ENCODE results near the gene LGALS8.
A peak's percentile ranks its signal among the peaks of the same experiment; 100 is the strongest.
"Not testable (repeated sequence)": the region's sequence is repeated elsewhere in the genome, so short reads cannot be mapped to it uniquely, and the experiment has no call there.

Gene LGALS8

GRCh38 chr1:236523704-236524141, at the start of gene LGALS8:
Gene LGALS8 (plus strand): TSS chr1:236523982. CDS start chr1:236526071, 2,089 bp downstream.
- Histone ChIP-seq H3K27me3 (ENCODE audit: low read depth, low read length) (no peaks in the 10 kb centered on the region), H3K9me3 (ENCODE audit: control insufficient read depth in 1 of 2, low read length in 2 of 2) (no peaks in the 10 kb centered on the region), H3K36me3 (ENCODE audit: control insufficient read depth in 1 of 2, insufficient read depth in 2 of 2, low read length in 2 of 2) (peaks cover 13 to 15% of the 10 kb centered on the region in 2 donors), H3K27ac (ENCODE audit: low read length) (peak within 1 kb of the TSS; percentile 88), H3K4me1 (ENCODE audit: control insufficient read depth in 1 of 2, insufficient read depth in 2 of 2, low read length in 2 of 2) (peaks cover 0 to 3% of the 10 kb centered on the region in 2 donors), H3K4me3 (ENCODE audit: low read depth in 1 of 2, low read length in 2 of 2) (peak within 1 kb of the TSS; percentile 90 to 98)

- Histone ChIP-seq H3K27me3 (ENCODE audit: low read depth, low read length) (no peaks in the 10 kb centered on the region), H3K4me1 (ENCODE audit: control insufficient read depth in 1 of 2, insufficient read depth in 2 of 2, low read length in 2 of 2) (no peaks in the 10 kb centered on the region), H3K27ac (ENCODE audit: low read length) (no peak overlapping the region), H3K9me3 (ENCODE audit: control insufficient read depth in 1 of 2, low read length in 2 of 2) (no peaks in the 10 kb centered on the region), H3K36me3 (ENCODE audit: control insufficient read depth in 1 of 2, insufficient read depth in 2 of 2, low read length in 2 of 2) (no peaks in the 10 kb centered on the region), H3K4me3 (ENCODE audit: low read depth in 1 of 2, low read length in 2 of 2) (no peak overlapping the region)
These were observed 47.8 kb upstream of the LGALS8 start for GRCh38 chr1:236476019-236476418.

- Histone ChIP-seq H3K27me3 (ENCODE audit: low read depth, low read length) (no peaks in the 10 kb centered on the region), H3K9me3 (ENCODE audit: control insufficient read depth in 1 of 2, low read length in 2 of 2) (no peaks in the 10 kb centered on the region), H3K4me1 (ENCODE audit: control insufficient read depth in 1 of 2, insufficient read depth in 2 of 2, low read length in 2 of 2) (no peaks in the 10 kb centered on the region), H3K27ac (ENCODE audit: low read length) (no peak overlapping the region), H3K36me3 (ENCODE audit: control insufficient read depth in 1 of 2, insufficient read depth in 2 of 2, low read length in 2 of 2) (no peaks in the 10 kb centered on the region), H3K4me3 (ENCODE audit: low read depth in 1 of 2, low read length in 2 of 2) (no peak overlapping the region)
These were observed 42.9 kb upstream of the LGALS8 start for GRCh38 chr1:236480758-236481436.

GRCh38 chr1:236484310-236484971, 39.3 kb upstream of the LGALS8 start:
- Histone ChIP-seq H3K27ac (ENCODE audit: low read length) (no peak overlapping the region), H3K36me3 (ENCODE audit: control insufficient read depth in 1 of 2, insufficient read depth in 2 of 2, low read length in 2 of 2) (no peaks in the 10 kb centered on the region), H3K4me1 (ENCODE audit: control insufficient read depth in 1 of 2, insufficient read depth in 2 of 2, low read length in 2 of 2) (no peaks in the 10 kb centered on the region), H3K9me3 (ENCODE audit: control insufficient read depth in 1 of 2, low read length in 2 of 2) (no peaks in the 10 kb centered on the region), H3K4me3 (ENCODE audit: low read depth in 1 of 2, low read length in 2 of 2) (no peak overlapping the region), H3K27me3 (ENCODE audit: low read depth, low read length) (no peaks in the 10 kb centered on the region)

- no peak overlapping the region for H3K27ac ChIP-seq (ENCODE audit: low read length)
- H3K36me3 ChIP-seq (ENCODE audit: control insufficient read depth in 1 of 2, insufficient read depth in 2 of 2, low read length in 2 of 2): no peaks in the 10 kb centered on the region
- no peaks in the 10 kb centered on the region for H3K9me3 ChIP-seq (ENCODE audit: control insufficient read depth in 1 of 2, low read length in 2 of 2)
- H3K27me3 ChIP-seq (ENCODE audit: low read depth, low read length): no peaks in the 10 kb centered on the region
- H3K4me3 ChIP-seq (ENCODE audit: low read depth in 1 of 2, low read length in 2 of 2): no peak overlapping the region
- H3K4me1 ChIP-seq (ENCODE audit: control insufficient read depth in 1 of 2, insufficient read depth in 2 of 2, low read length in 2 of 2): no peaks in the 10 kb centered on the region
These were observed 37.3 kb upstream of the LGALS8 start for GRCh38 chr1:236486356-236487002.

- H3K4me1 ChIP-seq (ENCODE audit: control insufficient read depth in 1 of 2, insufficient read depth in 2 of 2, low read length in 2 of 2); H3K36me3 ChIP-seq (ENCODE audit: control insufficient read depth in 1 of 2, insufficient read depth in 2 of 2, low read length in 2 of 2); H3K4me3 ChIP-seq (ENCODE audit: low read depth in 1 of 2, low read length in 2 of 2); H3K27ac ChIP-seq (ENCODE audit: low read length); H3K27me3 ChIP-seq (ENCODE audit: low read depth, low read length); H3K9me3 ChIP-seq (ENCODE audit: control insufficient read depth in 1 of 2, low read length in 2 of 2): not testable (repeated sequence)
These were observed 34.6 kb upstream of the LGALS8 start for GRCh38 chr1:236489161-236489560.

GRCh38 chr1:236489710-236490377, 33.9 kb upstream of the LGALS8 start:
- Histone ChIP-seq H3K4me3 (ENCODE audit: low read depth in 1 of 2, low read length in 2 of 2) (no peak overlapping the region), H3K36me3 (ENCODE audit: control insufficient read depth in 1 of 2, insufficient read depth in 2 of 2, low read length in 2 of 2) (no peaks in the 10 kb centered on the region), H3K27ac (ENCODE audit: low read length) (no peak overlapping the region), H3K27me3 (ENCODE audit: low read depth, low read length) (no peaks in the 10 kb centered on the region), H3K4me1 (ENCODE audit: control insufficient read depth in 1 of 2, insufficient read depth in 2 of 2, low read length in 2 of 2) (no peaks in the 10 kb centered on the region), H3K9me3 (ENCODE audit: control insufficient read depth in 1 of 2, low read length in 2 of 2) (no peaks in the 10 kb centered on the region)

GRCh38 chr1:236491469-236492136, 32.2 kb upstream of the LGALS8 start:
- H3K36me3 ChIP-seq (ENCODE audit: control insufficient read depth in 1 of 2, insufficient read depth in 2 of 2, low read length in 2 of 2): no peaks in the 10 kb centered on the region
- no peaks in the 10 kb centered on the region for H3K4me1 ChIP-seq (ENCODE audit: control insufficient read depth in 1 of 2, insufficient read depth in 2 of 2, low read length in 2 of 2)
- H3K4me3 ChIP-seq (ENCODE audit: low read depth in 1 of 2, low read length in 2 of 2): no peak overlapping the region
- H3K27ac ChIP-seq (ENCODE audit: low read length): no peak overlapping the region
- H3K9me3 ChIP-seq (ENCODE audit: control insufficient read depth in 1 of 2, low read length in 2 of 2): no peaks in the 10 kb centered on the region
- no peaks in the 10 kb centered on the region for H3K27me3 ChIP-seq (ENCODE audit: low read depth, low read length)

- Histone ChIP-seq H3K36me3 (ENCODE audit: control insufficient read depth in 1 of 2, insufficient read depth in 2 of 2, low read length in 2 of 2) (no peaks in the 10 kb centered on the region), H3K4me3 (ENCODE audit: low read depth in 1 of 2, low read length in 2 of 2) (no peak overlapping the region), H3K9me3 (ENCODE audit: control insufficient read depth in 1 of 2, low read length in 2 of 2) (no peaks in the 10 kb centered on the region), H3K27me3 (ENCODE audit: low read depth, low read length) (no peaks in the 10 kb centered on the region), H3K4me1 (ENCODE audit: control insufficient read depth in 1 of 2, insufficient read depth in 2 of 2, low read length in 2 of 2) (no peaks in the 10 kb centered on the region), H3K27ac (ENCODE audit: low read length) (no peak overlapping the region)
These were observed 31.4 kb upstream of the LGALS8 start for GRCh38 chr1:236492378-236492777.

- Histone ChIP-seq H3K27ac (ENCODE audit: low read length) (no peak overlapping the region), H3K27me3 (ENCODE audit: low read depth, low read length) (no peaks in the 10 kb centered on the region)
These were observed 29.7 kb upstream of the LGALS8 start for GRCh38 chr1:236494082-236494481.

More at GRCh38 chr1:236494082-236494481, 29.7 kb upstream of the LGALS8 start:
- H3K9me3 ChIP-seq (ENCODE audit: control insufficient read depth in 1 of 2, low read length in 2 of 2): no peaks in the 10 kb centered on the region
- no peak overlapping the region for H3K4me3 ChIP-seq (ENCODE audit: low read depth in 1 of 2, low read length in 2 of 2)
- H3K4me1 ChIP-seq (ENCODE audit: control insufficient read depth in 1 of 2, insufficient read depth in 2 of 2, low read length in 2 of 2): no peaks in the 10 kb centered on the region
- no peaks in the 10 kb centered on the region for H3K36me3 ChIP-seq (ENCODE audit: control insufficient read depth in 1 of 2, insufficient read depth in 2 of 2, low read length in 2 of 2)
